Kidney (tissue), 14 donors: ENCODE measurements around the gene SOX1. TPM values are rescaled to one million over a fixed set of nuclear protein-coding genes. Genes with fewer than 3 reads are reported as not detected.

ENCODE experiments used
- DNase-seq, 5 donors: peaks; one replicate each; pipeline ENCODE4 v3.0.0-alpha.2; 2013 to 2020
- FAIRE-seq: peaks from 2 replicates; lab custom pipeline; 2012; peaks lifted over from hg19 to GRCh38; lab: Jason Lieb, UNC
- H3K27ac ChIP-seq, 2 donors: one replicate each; pipeline ENCODE4 v1.7.0; 2013; ENCODE audit warnings: low read depth in 2 of 2, low read length in 2 of 2, inconsistent platforms in 1 of 2
- H3K27me3 ChIP-seq: one replicate; pipeline ENCODE4 v1.7.1; 2013; ENCODE audit warnings: low read length, inconsistent platforms; ENCODE audit not compliant: control insufficient read depth, insufficient read depth
- H3K36me3 ChIP-seq, 3 donors: one replicate each; pipeline versions ENCODE4 v1.7.0 to v1.7.1; 2013; ENCODE audit warnings: low read length in 3 of 3, control low read depth in 1 of 3, inconsistent platforms in 1 of 3; ENCODE audit not compliant: insufficient read depth in 3 of 3, control insufficient read depth in 2 of 3
- H3K4me1 ChIP-seq, 3 donors: one replicate each; pipeline versions ENCODE4 v1.7.0 to v1.7.1; 2013; ENCODE audit warnings: low read length in 3 of 3, inconsistent platforms in 1 of 3, low read depth in 1 of 3; ENCODE audit not compliant: control insufficient read depth in 2 of 3, insufficient read depth in 2 of 3
- H3K4me3 ChIP-seq, 3 donors: one replicate each; pipeline versions ENCODE4 v1.7.0 to v1.8.1; 2013; ENCODE audit warnings: low read length in 3 of 3, control low read depth in 1 of 3, inconsistent platforms in 1 of 3
- H3K9ac ChIP-seq, 3 donors: one replicate each; pipeline versions ENCODE4 v1.7.0 to v1.7.1; 2013; ENCODE audit warnings: low read length in 3 of 3, control low read depth in 1 of 3, inconsistent platforms in 1 of 3
- H3K9me3 ChIP-seq, 3 donors: one replicate each; pipeline versions ENCODE4 v1.7.0 to v1.7.1; 2013; ENCODE audit warnings: low read length in 3 of 3, control low read depth in 1 of 3, inconsistent platforms in 1 of 3; ENCODE audit not compliant: control insufficient read depth in 2 of 3, insufficient read depth in 1 of 3
- intact Hi-C: fragments of 100-400 bp; cut with DNase I; formaldehyde crosslinking; loops from one replicate; pipeline ENCODE4 v1.11.1; 2022
- polyA plus RNA-seq: library from polyadenylated mRNA; stranded (reverse); fragments of 350-450 nt; fragmentation: Illumina TruSeq; extraction: RNeasy Lipid Tissue Mini Kit (QIAGEN cat#74804); gene quantifications from one replicate; pipeline ENCODE4 v1.2.3, GENCODE V29; 2014; ENCODE audit warnings: low read depth, low replicate concordance; ENCODE audit not compliant: insufficient read depth
- total RNA-seq: library from RNA; stranded (reverse); fragmentation: NEBNext Ultra II Directional; extraction: Animal tissue kit (Norgen Biotek cat#: 25700); gene quantifications from one replicate; pipeline ENCODE4 v1.2.1, GENCODE V29; 2021
- TF ChIP-seq, protein P1 (sequence below): IDR thresholded peaks from 3 replicates; pipeline ENCODE4 v1.5.1; 2012; ENCODE audit warnings: mild to moderate bottlenecking, moderate library complexity, borderline replicate concordance; ENCODE audit not compliant: insufficient read depth; ENCODE audit errors: extremely low read depth
- donor health status: control.
- donor health status: control.
- donor health status: control.
- donor health status: control.
- donor health status: control.
- donor health status: DM: yes; HTN: yes; CAD: no.
- donor health status: Normal renal cell carcinoma (clear cell type).

Gene SOX1
- total and polyA plus RNA-seq, 2 donors from 2014 or later = not detected

- Histone ChIP-seq H3K27ac (no peak overlapping the region), H3K27me3 (peaks cover 16% of the 10 kb centered on the region), H3K4me3 (no peak overlapping the region), H3K36me3 (no peaks in the 10 kb centered on the region), H3K9ac (no peak overlapping the region), H3K9me3 (no peaks in the 10 kb centered on the region), H3K4me1 (no peaks in the 10 kb centered on the region)
- no peak for FAIRE-seq
- intact Hi-C loops = no loop called here
- TF ChIP-seq, protein P1, sequence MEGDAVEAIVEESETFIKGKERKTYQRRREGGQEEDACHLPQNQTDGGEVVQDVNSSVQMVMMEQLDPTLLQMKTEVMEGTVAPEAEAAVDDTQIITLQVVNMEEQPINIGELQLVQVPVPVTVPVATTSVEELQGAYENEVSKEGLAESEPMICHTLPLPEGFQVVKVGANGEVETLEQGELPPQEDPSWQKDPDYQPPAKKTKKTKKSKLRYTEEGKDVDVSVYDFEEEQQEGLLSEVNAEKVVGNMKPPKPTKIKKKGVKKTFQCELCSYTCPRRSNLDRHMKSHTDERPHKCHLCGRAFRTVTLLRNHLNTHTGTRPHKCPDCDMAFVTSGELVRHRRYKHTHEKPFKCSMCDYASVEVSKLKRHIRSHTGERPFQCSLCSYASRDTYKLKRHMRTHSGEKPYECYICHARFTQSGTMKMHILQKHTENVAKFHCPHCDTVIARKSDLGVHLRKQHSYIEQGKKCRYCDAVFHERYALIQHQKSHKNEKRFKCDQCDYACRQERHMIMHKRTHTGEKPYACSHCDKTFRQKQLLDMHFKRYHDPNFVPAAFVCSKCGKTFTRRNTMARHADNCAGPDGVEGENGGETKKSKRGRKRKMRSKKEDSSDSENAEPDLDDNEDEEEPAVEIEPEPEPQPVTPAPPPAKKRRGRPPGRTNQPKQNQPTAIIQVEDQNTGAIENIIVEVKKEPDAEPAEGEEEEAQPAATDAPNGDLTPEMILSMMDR = no peak
- peak in 1 of 5 donors; percentile 13 for DNase-seq
These were observed 48.6 kb downstream of the SOX1 start for GRCh38 chr13:112115403-112116091.

DNA sequence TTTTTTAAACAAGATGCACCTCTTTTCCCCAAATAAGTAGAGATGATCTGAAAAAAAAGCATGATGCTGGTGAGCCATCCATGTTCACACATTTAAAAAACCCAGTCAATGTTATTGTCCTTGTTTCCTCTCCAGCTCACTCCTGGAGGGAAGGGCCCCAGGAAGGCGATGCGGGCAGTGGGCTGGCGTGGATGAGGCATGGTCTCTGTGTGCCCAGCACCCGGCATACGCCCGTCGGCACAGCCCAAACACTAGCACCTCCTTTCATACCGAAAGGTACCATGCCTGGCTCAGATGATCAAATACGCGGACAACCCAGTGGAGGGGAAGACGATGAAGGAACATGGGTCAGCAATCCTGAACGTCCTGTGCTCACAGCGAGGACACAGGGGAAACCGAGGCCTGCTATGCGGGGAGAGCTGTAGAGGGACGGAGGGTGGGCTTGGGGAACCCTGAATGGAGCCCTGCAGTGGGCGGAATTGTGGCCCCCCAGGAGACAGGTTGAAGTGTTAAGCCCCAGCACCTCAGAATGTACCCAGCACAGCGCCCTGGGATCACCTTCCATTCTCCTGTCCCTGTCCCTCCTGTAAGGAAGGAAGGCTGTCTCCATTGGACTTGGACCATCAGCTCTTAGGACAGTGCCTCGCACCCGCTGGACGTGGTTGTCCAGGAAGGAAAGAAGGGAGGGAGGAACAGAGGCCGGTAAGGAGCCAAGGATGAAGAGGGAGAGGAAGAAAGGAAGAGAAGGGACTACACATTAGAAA lies 49.4 kb downstream of the SOX1 start:
- no peak overlapping the region for H3K27ac ChIP-seq
- H3K4me3 ChIP-seq = no peak overlapping the region
- no peaks in the 10 kb centered on the region for H3K36me3 ChIP-seq
- H3K4me1 ChIP-seq = no peaks in the 10 kb centered on the region
- H3K27me3 ChIP-seq = peaks cover 8% of the 10 kb centered on the region
- intact Hi-C loops = no loop called here
- TF ChIP-seq, protein P1 = no peak
- FAIRE-seq = no peak
- H3K9me3 ChIP-seq = no peaks in the 10 kb centered on the region
- no peak overlapping the region for H3K9ac ChIP-seq
- DNase-seq = peak in 1 of 5 donors; percentile 15

- no peak overlapping the region for H3K4me3 ChIP-seq
- H3K27ac ChIP-seq = no peak overlapping the region
- H3K36me3 ChIP-seq = no peaks in the 10 kb centered on the region
- TF ChIP-seq, protein P1 = no peak
- H3K9ac ChIP-seq = no peak overlapping the region
- peak in 1 of 5 donors; percentile 20 for DNase-seq
- H3K4me1 ChIP-seq = no peaks in the 10 kb centered on the region
- intact Hi-C loops = no loop called here
- no peaks in the 10 kb centered on the region for H3K9me3 ChIP-seq
- peaks cover 2% of the 10 kb centered on the region for H3K27me3 ChIP-seq
- FAIRE-seq = no peak
These were observed 50.5 kb downstream of the SOX1 start for GRCh38 chr13:112117258-112117954.
